HepG2 (cell line): ENCODE data around the gene ACVR1B. TPM values are rescaled to one million over a fixed set of nuclear protein-coding genes. Genes with fewer than 3 reads are reported as not detected.

Experiments
- ATAC-seq: fragments of 200-7000 bp; cut with Tn5 transposase; 3 replicates; pipeline ENCODE4 v1.9.1; 2020; ENCODE audit warnings: mild to moderate bottlenecking, moderate library complexity
- BruUV-seq: library from RNA; stranded (reverse); fragments of 400-500 nt; replicated peaks from 2 replicates; lab custom pipeline; 2021; lab: Mats Ljungman, UMichigan
- CTCF ChIA-PET: fragments of 300-600 bp; formaldehyde crosslinking; extraction: SDS; loops from one replicate; lab custom pipeline; 2021; ENCODE audit warnings: low total read pairs, inconsistent platforms, low intra/inter-chr PET ratio; lab: Yijun Ruan, JAX
- POLR2A ChIA-PET: fragments of 350-600 bp; sonication (Branson Sonifier 250); formaldehyde crosslinking; loops from one replicate; lab custom pipeline; 2020; ENCODE audit warnings: antibody characterized with exemption, inconsistent platforms; lab: Yijun Ruan, JAX
- DNase-seq: peaks from one replicate; pipeline ENCODE4 v3.0.0-alpha.2; 2015; ENCODE audit warnings: low spot score
- FAIRE-seq: peaks from 3 replicates; lab custom pipeline; 2011; peaks lifted over from hg19 to GRCh38; lab: Jason Lieb, UNC
- H2AFZ ChIP-seq: one replicate; pipeline ENCODE4 v1.6.1; 2011; ENCODE audit warnings: low read length, inconsistent platforms
- H3K27ac ChIP-seq: fragments of 300-600 bp; 3 replicates; pipeline ENCODE4 v1.8.0; 2011; ENCODE audit warnings: mixed run types, mild to moderate bottlenecking, mixed read lengths, low read length, inconsistent platforms; ENCODE audit not compliant: insufficient read depth; ENCODE audit errors: extremely low read length
- H3K27me3 ChIP-seq, 2 experiments: fragments of 200-600 bp in 1 of 2; 2 replicates in 1 of 2; 3 replicates in 1 of 2; pipeline versions ENCODE4 v1.6.0 to v1.8.0; 2011; ENCODE audit warnings: low read length in 2 of 2, mild to moderate bottlenecking in 2 of 2, moderate library complexity in 2 of 2, inconsistent platforms in 1 of 2; ENCODE audit not compliant: insufficient read depth in 2 of 2, control insufficient read depth in 1 of 2
- H3K36me3 ChIP-seq, 2 experiments: fragments of 200-600 bp in 1 of 2; replicated peaks in 1 of 2; 2 replicates in 1 of 2; 3 replicates in 1 of 2; pipeline versions ENCODE4 v1.5.1 to v1.8.0; 2011; ENCODE audit warnings: low read length in 2 of 2, inconsistent platforms in 1 of 2; ENCODE audit not compliant: insufficient read depth in 2 of 2, control insufficient read depth in 1 of 2
- H3K4me1 ChIP-seq: 2 replicates; pipeline ENCODE4 v1.5.1; 2012; ENCODE audit warnings: low read length, inconsistent platforms; ENCODE audit not compliant: insufficient read depth
- H3K4me2 ChIP-seq: 2 replicates; pipeline ENCODE4 v1.6.0; 2011; ENCODE audit warnings: low read depth, low read length, inconsistent platforms
- H3K4me3 ChIP-seq, 3 experiments: fragments of 200-600 bp in 1 of 3; sonication (generic), shearing (Covaris generic) in 1 of 3; replicated peaks in 1 of 3; 2 replicates each; pipeline ENCODE4 v1.5.1; 2011 to 2016; ENCODE audit warnings: low read length in 3 of 3, inconsistent platforms in 2 of 3, low read depth in 2 of 3, mild to moderate bottlenecking in 2 of 3, control low read depth in 1 of 3, mixed read lengths in 1 of 3; ENCODE audit not compliant: insufficient read depth in 1 of 3
- H3K79me2 ChIP-seq: one replicate; pipeline ENCODE4 v1.6.1; 2011; ENCODE audit warnings: low read length, inconsistent platforms; ENCODE audit not compliant: insufficient read depth
- H3K9ac ChIP-seq: 2 replicates; pipeline ENCODE4 v1.6.0; 2011; ENCODE audit warnings: mild to moderate bottlenecking, low read depth, low read length, inconsistent platforms; ENCODE audit not compliant: insufficient read depth
- H3K9me3 ChIP-seq: 2 replicates; pipeline ENCODE4 v1.5.1; 2012; ENCODE audit warnings: mild to moderate bottlenecking, low read length
- H4K20me1 ChIP-seq: 2 replicates; pipeline ENCODE4 v1.6.0; 2011; ENCODE audit warnings: inconsistent platforms, mild to moderate bottlenecking, low read length, moderate library complexity; ENCODE audit not compliant: insufficient read depth
- BRD4 ChIP-seq: sonication (generic); formaldehyde crosslinking; IDR thresholded peaks from 2 replicates; pipeline ENCODE4 v1.4.0; 2020; ENCODE audit warnings: missing genetic modification reagents
- CAMTA2 ChIP-seq: sonication (generic); formaldehyde crosslinking; IDR thresholded peaks from 2 replicates; pipeline ENCODE4 v1.4.0; 2020; ENCODE audit warnings: mild to moderate bottlenecking, missing genetic modification reagents, borderline replicate concordance
- CCAR2 ChIP-seq: fragments of 200-400 bp; formaldehyde crosslinking; optimal IDR thresholded peaks from 2 replicates; pipeline ENCODE3; 2018; ENCODE audit warnings: low read depth, mild to moderate bottlenecking, low read length, moderate library complexity
- DDIT3 ChIP-seq: sonication (generic); formaldehyde crosslinking; IDR thresholded peaks from 2 replicates; pipeline ENCODE4 v1.4.0; 2020; ENCODE audit warnings: mild to moderate bottlenecking, missing genetic modification reagents
- JUN ChIP-seq: sonication (generic); formaldehyde crosslinking; IDR thresholded peaks from 2 replicates; pipeline ENCODE4 v1.4.0; 2020; ENCODE audit warnings: mild to moderate bottlenecking, missing genetic modification reagents
- PPARG ChIP-seq: conservative IDR thresholded peaks from 2 replicates; pipeline ENCODE4 v1.6.1; 2016; ENCODE audit warnings: missing biosample characterization, missing genetic modification reagents
- SALL1 ChIP-seq: sonication (generic); formaldehyde crosslinking; IDR thresholded peaks from 2 replicates; pipeline ENCODE4 v1.8.0; 2022; ENCODE audit warnings: mild to moderate bottlenecking, missing genetic modification reagents
- ZFP36L1 ChIP-seq: sonication (generic); formaldehyde crosslinking; IDR thresholded peaks from 2 replicates; pipeline ENCODE4 v1.8.0; 2022; ENCODE audit warnings: mild to moderate bottlenecking, missing genetic modification reagents, moderate library complexity
- ZFYVE20 ChIP-seq: sonication (generic); formaldehyde crosslinking; IDR thresholded peaks from 2 replicates; pipeline ENCODE4 v1.8.0; 2023; ENCODE audit warnings: low read depth, mild to moderate bottlenecking, moderate library complexity, missing genetic modification reagents, borderline replicate concordance
- ZNF276 ChIP-seq: sonication (generic); formaldehyde crosslinking; IDR thresholded peaks from 2 replicates; pipeline ENCODE4 v1.4.0; 2020; ENCODE audit warnings: mild to moderate bottlenecking, low read depth, missing genetic modification reagents
- WGBS: methylation state at CpG from one replicate; pipeline ENCODE4 v1.1.6; 2017; ENCODE audit warnings: low lambda C conversion rate; 5-methylcytosine and 5-hydroxymethylcytosine counted together
- in situ Hi-C: cut with HindIII; loops from 2 replicates; pipeline ENCODE4 v1.10.0; 2017; ENCODE audit warnings: low pct_unique_long_range_greater_than_20kb; ENCODE audit not compliant: extremely low pct_ligation_motif_present
- intact Hi-C: fragments of 100-400 bp; cut with micrococcal nuclease; formaldehyde crosslinking; loops from one replicate; pipeline ENCODE4 v1.10.0; 2022; ENCODE audit not compliant: unreplicated experiment
- polyA plus RNA-seq, 8 experiments: library from polyadenylated mRNA; depleted of rRNA in 3 of 8; stranded (reverse) in 7 of 8; unstranded in 1 of 8; fragments of >200 nt; fragmentation: Illumina TruSeq in 4 of 8; extraction: Trizol in 4 of 8; gene quantifications; 2 replicates each; pipeline versions ENCODE4 v1.2.1 to v1.2.3, GENCODE V29; 2011 to 2016; ENCODE audit warnings: low read depth in 4 of 8, missing spikeins in 1 of 8, mixed read lengths in 1 of 8; ENCODE audit not compliant: insufficient read depth in 1 of 8
- total RNA-seq, 5 experiments: library from RNA; depleted of rRNA; stranded (reverse); fragments of >200 nt; fragmentation: Illumina TruSeq; extraction: Trizol; gene quantifications; 2 replicates each; pipeline ENCODE4 v1.2.3, GENCODE V29; 2016; ENCODE audit warnings: low read depth in 1 of 5

The ACVR1B gene
- total and polyA plus RNA-seq, 2 of the 13 experiments (the other 11 are each of a cell fraction or from before 2014, with no cell fraction given): 8.9 to 12.1 TPM

DNA sequence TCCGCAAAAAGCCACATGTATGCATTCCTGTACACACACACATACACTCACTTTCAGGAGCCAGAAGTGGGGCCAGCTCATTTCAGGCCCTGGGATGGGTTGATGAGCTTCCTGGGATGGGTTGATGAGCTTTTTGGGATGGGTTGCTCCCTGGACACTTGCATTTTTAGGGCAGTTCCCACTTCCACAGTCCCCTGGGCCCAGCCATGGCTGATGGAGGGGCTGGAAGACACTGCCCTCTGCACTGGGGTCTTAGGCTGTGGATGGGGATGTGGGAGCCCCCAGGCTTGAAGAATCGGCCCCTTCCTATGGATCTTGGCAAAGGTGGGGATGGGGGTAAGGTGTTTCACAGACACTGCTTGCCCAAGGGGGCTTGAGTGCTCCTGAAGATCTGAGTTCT, 31.5 kb upstream of the ACVR1B start:
- no peak overlapping the region for H3K4me2 ChIP-seq
- H3K79me2 ChIP-seq: no peaks in the 10 kb centered on the region
- H3K4me3 ChIP-seq: no peak overlapping the region
- DNase-seq: no peak
- ATAC-seq: no peak
- 44% methylated on average over 2 of the region's 2 CpGs for WGBS
- H3K27me3 ChIP-seq: peaks cover 1 to 22% of the 10 kb centered on the region in 2 experiments; a peak in 4 of 5 replicates
- ChIA-PET CTCF (no interaction called here), POLR2A (no interaction called here)
- no peak overlapping the region for H2AFZ ChIP-seq
- intact Hi-C loops (no loop called here), in situ Hi-C loops (no loop called here)
- H4K20me1 ChIP-seq: no peaks in the 10 kb centered on the region
- H3K9me3 ChIP-seq: no peaks in the 10 kb centered on the region
- H3K9ac ChIP-seq: no peak overlapping the region
- no peak for FAIRE-seq
- H3K27ac ChIP-seq: no peak overlapping the region
- TF ChIP-seq ZFP36L1 (CRISPR knock-in tag) (no peak), CAMTA2 (CRISPR knock-in tag) (no peak), JUN (CRISPR knock-in tag) (no peak), ZFYVE20 (CRISPR knock-in tag) (no peak), PPARG (CRISPR knock-in tag) (no peak), ZNF276 (no peak), BRD4 (CRISPR knock-in tag) (no peak), CCAR2 (no peak), DDIT3 (CRISPR knock-in tag) (no peak), SALL1 (CRISPR knock-in tag) (no peak)
- peaks cover 33% of the 10 kb centered on the region for H3K4me1 ChIP-seq
- no TSS peak for BruUV-seq
- no peaks in the 10 kb centered on the region for H3K36me3 ChIP-seq
